PC-3 (cell line): Measurements from ENCODE around the gene TOMM40L.
"Not testable (repeated sequence)": the region's sequence is repeated elsewhere in the genome, so short reads cannot be mapped to it uniquely, and the experiment has no call there.

Source experiments
- EZH2 ChIP-seq: fragments of 300-600 bp; sonication (generic); IDR thresholded peaks from one replicate; pipeline ENCODE4 v1.6.1; 2017; ENCODE audit warnings: antibody characterized with exemption, mild to moderate bottlenecking, low read length; ENCODE audit not compliant: unreplicated experiment
- EZH2phosphoT487 ChIP-seq: fragments of 300-600 bp; sonication (generic); IDR thresholded peaks from 2 replicates; pipeline ENCODE4 v1.6.1; 2018; ENCODE audit warnings: mild to moderate bottlenecking, antibody characterized with exemption, low read length, borderline replicate concordance
- TF ChIP-seq, protein P1 (sequence below): fragments of 300-600 bp; sonication (generic); conservative IDR thresholded peaks from 2 replicates; pipeline ENCODE4 v1.5.1; 2017; ENCODE audit warnings: antibody characterized with exemption, low read depth, mild to moderate bottlenecking, low read length

- TF ChIP-seq, protein P1, sequence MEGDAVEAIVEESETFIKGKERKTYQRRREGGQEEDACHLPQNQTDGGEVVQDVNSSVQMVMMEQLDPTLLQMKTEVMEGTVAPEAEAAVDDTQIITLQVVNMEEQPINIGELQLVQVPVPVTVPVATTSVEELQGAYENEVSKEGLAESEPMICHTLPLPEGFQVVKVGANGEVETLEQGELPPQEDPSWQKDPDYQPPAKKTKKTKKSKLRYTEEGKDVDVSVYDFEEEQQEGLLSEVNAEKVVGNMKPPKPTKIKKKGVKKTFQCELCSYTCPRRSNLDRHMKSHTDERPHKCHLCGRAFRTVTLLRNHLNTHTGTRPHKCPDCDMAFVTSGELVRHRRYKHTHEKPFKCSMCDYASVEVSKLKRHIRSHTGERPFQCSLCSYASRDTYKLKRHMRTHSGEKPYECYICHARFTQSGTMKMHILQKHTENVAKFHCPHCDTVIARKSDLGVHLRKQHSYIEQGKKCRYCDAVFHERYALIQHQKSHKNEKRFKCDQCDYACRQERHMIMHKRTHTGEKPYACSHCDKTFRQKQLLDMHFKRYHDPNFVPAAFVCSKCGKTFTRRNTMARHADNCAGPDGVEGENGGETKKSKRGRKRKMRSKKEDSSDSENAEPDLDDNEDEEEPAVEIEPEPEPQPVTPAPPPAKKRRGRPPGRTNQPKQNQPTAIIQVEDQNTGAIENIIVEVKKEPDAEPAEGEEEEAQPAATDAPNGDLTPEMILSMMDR = not testable (repeated sequence)
- not testable (repeated sequence) for TF ChIP-seq EZH2, EZH2phosphoT487
Measured at GRCh38 chr1:161257109-161257508, 31.2 kb downstream of the TOMM40L start.
